ENCODE data around the gene ORC4.
A peak's percentile ranks its signal among the peaks of the same experiment; 100 is the strongest.

The ORC4 gene

DNA sequence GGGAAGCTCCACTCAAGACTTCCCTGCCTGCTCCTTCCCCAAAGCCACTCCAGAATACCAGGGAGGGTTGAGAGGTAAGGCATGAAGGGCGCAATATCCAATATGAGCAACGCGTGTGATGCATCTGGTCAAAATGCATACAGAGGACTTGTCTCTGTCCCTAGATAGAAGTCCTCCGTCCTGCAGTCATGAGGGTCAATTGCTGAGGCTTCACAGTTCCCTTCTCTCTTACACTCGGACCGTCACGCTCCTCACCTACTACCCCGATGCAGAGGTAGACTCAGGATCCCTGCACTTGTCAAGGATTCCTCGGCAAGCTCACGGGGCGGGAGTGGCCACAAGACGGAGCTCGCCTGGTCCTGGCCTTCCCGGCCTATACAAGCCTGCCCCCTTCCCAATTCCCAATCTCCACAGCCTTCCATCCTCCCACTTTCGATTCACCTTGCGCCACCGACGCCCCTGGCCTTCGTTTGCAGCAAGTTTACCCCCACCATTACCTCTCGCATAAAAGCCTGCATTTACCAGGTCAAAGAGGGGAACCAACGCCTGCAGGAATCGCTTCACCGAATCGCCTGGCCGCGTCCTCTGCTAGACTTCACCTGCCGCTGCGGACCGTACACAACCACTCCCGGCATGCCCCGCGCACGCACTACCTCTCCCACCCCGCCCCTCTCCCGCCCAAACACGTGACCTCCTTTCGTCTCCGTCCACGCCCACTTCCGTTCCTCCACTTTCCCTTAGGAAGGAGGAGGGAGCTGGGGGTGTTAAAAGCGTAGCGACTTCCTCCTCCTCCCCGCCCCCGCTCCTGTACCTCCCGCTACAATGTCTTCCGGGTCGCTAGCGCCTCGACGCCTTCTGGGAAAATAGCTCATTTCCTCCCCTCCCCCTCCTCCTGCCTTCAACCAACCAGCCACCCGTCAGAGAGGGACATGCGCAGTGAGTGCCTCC is at the start of gene ORC4:
Gene ORC4 (minus strand): TSS at position 627 of the 948 bp plus-strand sequence. CDS start 44,779 bp downstream, outside the sequence.
- TF ChIP-seq CTCF (IDR thresholded peaks at IDR 0.05; ENCODE audit: insufficient read depth, low read depth, low read length, missing control alignments), result peak; percentile 21
- DNase-seq (ENCODE audit: low read depth), result peak; percentile 99
- peak within 1 kb of the TSS; percentile 93 for H3K4me3 ChIP-seq (ENCODE audit: low read depth, low read length)

DNA sequence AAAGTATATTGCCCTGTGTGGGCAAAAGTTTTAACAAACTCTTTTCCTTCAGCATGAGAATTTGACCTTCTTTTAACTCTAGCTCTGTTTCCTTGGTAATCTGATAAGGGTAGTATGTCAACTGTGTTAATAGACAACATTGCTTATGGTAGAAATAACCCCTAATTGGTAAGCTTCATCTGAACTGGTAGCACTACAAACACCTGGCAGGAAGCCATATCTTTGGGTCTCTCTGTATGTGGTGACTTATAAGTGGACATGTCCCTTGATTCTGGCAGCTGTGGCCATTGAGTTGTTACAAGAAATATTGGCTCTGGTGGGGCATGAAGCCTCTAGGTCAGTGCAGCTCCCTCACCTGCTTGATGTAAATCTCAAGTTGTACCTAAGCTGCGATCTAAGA is 47.3 kb upstream of the ORC4 start:
- no peak for TF ChIP-seq CTCF (IDR thresholded peaks at IDR 0.05; ENCODE audit: insufficient read depth, low read depth, low read length, missing control alignments)
- DNase-seq (ENCODE audit: low read depth), result no peak
- no peak overlapping the region for H3K4me3 ChIP-seq (ENCODE audit: low read depth, low read length)

DNA sequence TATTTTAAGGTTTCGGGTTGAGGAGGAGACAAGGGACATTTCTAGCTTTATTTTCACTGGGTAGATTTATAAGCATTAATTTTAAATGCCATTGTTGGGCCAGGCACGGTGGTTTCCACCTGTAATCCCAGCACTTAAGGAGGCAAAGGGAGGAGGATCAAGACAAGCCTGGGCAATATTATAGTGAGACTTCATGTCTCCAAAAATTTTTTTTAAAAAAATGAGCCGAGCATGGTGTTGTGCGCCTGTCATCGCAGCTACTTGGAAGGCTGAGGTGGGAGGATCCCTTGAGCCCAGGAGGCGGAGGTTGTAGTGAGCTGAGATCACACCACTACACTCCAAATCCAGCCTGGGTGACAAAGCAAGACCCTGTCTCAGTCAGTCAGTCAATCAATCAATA is 45.4 kb upstream of the ORC4 start:
- no peak overlapping the region for H3K4me3 ChIP-seq (ENCODE audit: low read depth, low read length)
- no peak for TF ChIP-seq CTCF (IDR thresholded peaks at IDR 0.05; ENCODE audit: insufficient read depth, low read depth, low read length, missing control alignments)
- no peak for DNase-seq (ENCODE audit: low read depth)

- H3K4me3 ChIP-seq (ENCODE audit: low read depth, low read length), result no peak overlapping the region
- DNase-seq (ENCODE audit: low read depth), result no peak
- no peak for TF ChIP-seq CTCF (IDR thresholded peaks at IDR 0.05; ENCODE audit: insufficient read depth, low read depth, low read length, missing control alignments)
These were observed 43.1 kb upstream of the ORC4 start for GRCh38 chr2:148063633-148064032.

- no peak overlapping the region for H3K4me3 ChIP-seq (ENCODE audit: low read depth, low read length)
- no peak for TF ChIP-seq CTCF (IDR thresholded peaks at IDR 0.05; ENCODE audit: insufficient read depth, low read depth, low read length, missing control alignments)
- no peak for DNase-seq (ENCODE audit: low read depth)
These were observed 38.1 kb upstream of the ORC4 start for GRCh38 chr2:148058641-148059040.

GRCh38 chr2:148052687-148053086 is 32.1 kb upstream of the ORC4 start:
- no peak for DNase-seq (ENCODE audit: low read depth)
- H3K4me3 ChIP-seq (ENCODE audit: low read depth, low read length), result no peak overlapping the region
- TF ChIP-seq CTCF (IDR thresholded peaks at IDR 0.05; ENCODE audit: insufficient read depth, low read depth, low read length, missing control alignments), result no peak

Measured in GM12865 (cell line).